Measurements from ENCODE around the gene DNAJC1.
A peak's percentile ranks its signal among the peaks of the same experiment; 100 is the strongest.

Gene DNAJC1

DNA sequence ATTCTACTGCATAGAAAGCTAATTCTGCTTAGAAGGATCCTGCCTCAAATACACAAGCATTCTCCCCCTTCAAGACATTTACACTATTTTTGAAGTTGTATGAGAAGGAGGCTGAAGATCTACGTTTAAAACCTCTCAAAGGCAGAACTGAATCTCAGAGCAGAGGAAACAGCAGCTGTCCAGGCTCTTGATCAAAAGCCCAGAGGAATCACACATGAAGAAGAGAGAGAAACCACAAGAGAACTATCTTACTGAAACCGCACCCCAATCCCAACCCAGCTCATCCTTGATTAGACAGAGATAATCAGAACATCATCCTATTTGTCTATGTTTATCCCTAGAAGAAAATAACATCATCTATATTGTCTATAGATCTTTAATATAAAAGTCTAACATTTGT lies 2.2 kb upstream of the DNAJC1 start:
- Histone ChIP-seq H2BK120ac (ENCODE audit: insufficient read depth, low read length, poor library complexity) (no peak overlapping the region), H3K4ac (ENCODE audit: low read depth, low read length) (no peak overlapping the region), H3K4me2 (ENCODE audit: low read length) (no peak overlapping the region), H2BK12ac (ENCODE audit: low read length) (no peak overlapping the region), H3K79me1 (ENCODE audit: low read length) (peaks cover 9% of the 10 kb centered on the region), H2BK5ac (ENCODE audit: low read depth, low read length, poor library complexity) (no peak overlapping the region), H3K23ac (ENCODE audit: low read length) (no peak overlapping the region), H2AK5ac (ENCODE audit: low read length) (no peak overlapping the region), H3K14ac (ENCODE audit: low read length) (no peak overlapping the region), H3K9me3 (ENCODE audit: insufficient read depth, low read depth, low read length) (no peaks in the 10 kb centered on the region), H3K9ac (ENCODE audit: low read length) (no peak overlapping the region), H3K4me1 (ENCODE audit: control insufficient read depth in 1 of 2, insufficient read depth in 2 of 2, low read length in 2 of 2) (no peaks in the 10 kb centered on the region), H3K27me3 (ENCODE audit: insufficient read depth, low read length) (no peaks in the 10 kb centered on the region), H4K8ac (ENCODE audit: low read depth, low read length) (no peak overlapping the region), H4K91ac (ENCODE audit: low read depth, low read length) (no peak overlapping the region), H3K79me2 (ENCODE audit: control insufficient read depth, insufficient read depth, low read length, poor library complexity) (peaks cover 3% of the 10 kb centered on the region), H2AFZ (ENCODE audit: insufficient read depth, low read length, poor library complexity) (no peak overlapping the region), H3K4me3 (ENCODE audit: low read depth, low read length) (no peak overlapping the region), H4K12ac (ENCODE audit: low read depth, low read length) (no peak overlapping the region), H3K27ac (ENCODE audit: low read depth, low read length) (no peak overlapping the region), H3K36me3 (ENCODE audit: control insufficient read depth in 1 of 2, insufficient read depth in 2 of 2, low read length in 2 of 2) (no peaks in the 10 kb centered on the region), H3K18ac (ENCODE audit: low read length) (no peak overlapping the region)
- DNase-seq: no peak
- WGBS (ENCODE audit: extremely low coverage, insufficient coverage, insufficient read length): no CpG with 5 or more reads among the region's 2 CpGs

DNA sequence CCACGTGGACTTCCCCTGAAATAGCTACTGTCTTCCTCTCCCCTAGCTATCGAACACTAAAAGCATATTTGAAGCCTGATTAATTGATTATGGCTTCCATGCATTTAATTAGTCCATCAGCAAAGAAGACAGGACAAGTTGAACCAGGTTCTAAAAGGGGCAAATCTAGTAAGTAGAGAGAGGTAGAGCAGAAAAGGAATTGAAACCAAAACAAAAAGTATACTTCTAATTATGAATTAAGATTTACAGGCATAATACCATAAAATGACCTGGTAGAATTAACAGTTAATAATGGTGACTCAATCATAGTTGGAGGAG lies 393 bp upstream of the DNAJC1 start:
- Histone ChIP-seq H3K9ac (ENCODE audit: low read length) (peak overlapping the region; percentile 63), H4K91ac (ENCODE audit: low read depth, low read length) (no peak overlapping the region), H4K8ac (ENCODE audit: low read depth, low read length) (peak overlapping the region; percentile 69), H3K27me3 (ENCODE audit: insufficient read depth, low read length) (no peaks in the 10 kb centered on the region), H2AFZ (ENCODE audit: insufficient read depth, low read length, poor library complexity) (no peak overlapping the region), H3K4me1 (ENCODE audit: control insufficient read depth in 1 of 2, insufficient read depth in 2 of 2, low read length in 2 of 2) (peaks cover 0 to 4% of the 10 kb centered on the region in 2 experiments), H3K79me1 (ENCODE audit: low read length) (peaks cover 9% of the 10 kb centered on the region), H2BK12ac (ENCODE audit: low read length) (no peak overlapping the region), H2BK120ac (ENCODE audit: insufficient read depth, low read length, poor library complexity) (no peak overlapping the region), H3K4me2 (ENCODE audit: low read length) (peak overlapping the region; percentile 82), H2AK5ac (ENCODE audit: low read length) (no peak overlapping the region), H3K9me3 (ENCODE audit: insufficient read depth, low read depth, low read length) (no peaks in the 10 kb centered on the region), H3K4ac (ENCODE audit: low read depth, low read length) (no peak overlapping the region), H3K27ac (ENCODE audit: low read depth, low read length) (no peak overlapping the region), H3K23ac (ENCODE audit: low read length) (no peak overlapping the region), H2BK5ac (ENCODE audit: low read depth, low read length, poor library complexity) (peak overlapping the region; percentile 5), H3K79me2 (ENCODE audit: control insufficient read depth, insufficient read depth, low read length, poor library complexity) (peaks cover 3% of the 10 kb centered on the region), H3K18ac (ENCODE audit: low read length) (no peak overlapping the region), H3K36me3 (ENCODE audit: control insufficient read depth in 1 of 2, insufficient read depth in 2 of 2, low read length in 2 of 2) (no peaks in the 10 kb centered on the region), H4K12ac (ENCODE audit: low read depth, low read length) (no peak overlapping the region), H3K14ac (ENCODE audit: low read length) (no peak overlapping the region), H3K4me3 (ENCODE audit: low read depth, low read length) (no peak overlapping the region)
- DNase-seq: no peak
- WGBS (ENCODE audit: extremely low coverage, insufficient coverage, insufficient read length): no CpG with 5 or more reads among the region's 2 CpGs

DNA sequence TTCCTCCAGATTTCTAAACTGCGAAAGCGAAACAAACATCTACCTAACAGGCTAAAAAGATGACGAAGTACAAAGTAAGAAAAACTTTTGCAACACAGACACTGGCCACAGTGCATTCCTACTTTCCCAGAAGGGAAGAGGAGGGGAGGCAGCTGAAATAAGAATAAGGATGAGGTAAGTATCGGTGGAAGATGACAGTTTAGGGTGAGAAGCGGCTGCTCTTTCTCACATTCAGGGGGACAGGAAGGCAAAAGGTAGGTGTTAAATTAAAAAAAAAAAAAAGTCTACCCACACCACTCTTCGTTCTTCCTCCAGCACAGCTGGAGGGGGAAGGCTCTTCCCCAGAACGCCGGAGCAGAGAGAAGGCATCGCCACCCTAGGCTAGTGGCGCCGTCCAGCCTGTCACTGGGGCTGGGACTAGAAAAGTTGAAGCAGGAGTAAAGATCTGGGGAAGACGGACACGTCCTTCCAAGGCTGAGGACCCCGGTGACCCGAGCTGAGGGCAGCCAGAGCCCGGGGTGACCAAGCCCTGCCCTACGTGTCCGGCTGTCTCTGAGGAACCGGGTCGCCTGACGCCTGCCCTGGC lies 846 bp downstream of the DNAJC1 start:
- peaks cover 9% of the 10 kb centered on the region for H3K79me1 ChIP-seq (ENCODE audit: low read length)
- no peaks in the 10 kb centered on the region for H3K27me3 ChIP-seq (ENCODE audit: insufficient read depth, low read length)
- WGBS (ENCODE audit: extremely low coverage, insufficient coverage, insufficient read length): no CpG with 5 or more reads among the region's 21 CpGs

DNA sequence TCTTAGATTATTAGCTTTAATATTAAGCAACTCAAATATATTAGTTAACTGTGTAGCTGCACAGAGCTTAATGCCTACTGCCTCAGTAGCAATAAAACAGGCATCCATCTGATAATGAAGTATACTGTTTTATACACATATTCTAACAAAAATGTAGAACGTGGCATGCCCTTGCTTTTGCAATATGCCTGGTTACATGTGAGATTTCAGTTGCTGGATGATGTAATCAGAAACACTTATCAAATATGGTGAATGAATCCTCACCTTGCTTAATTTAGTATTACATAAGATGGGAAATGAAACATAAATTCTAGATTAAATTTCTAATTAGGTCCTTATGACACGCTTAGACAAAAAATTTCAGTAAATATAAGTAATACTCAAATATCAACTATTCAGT lies 8.0 kb downstream of the DNAJC1 start:
- Histone ChIP-seq H3K27ac (ENCODE audit: low read depth, low read length) (no peak overlapping the region), H3K14ac (ENCODE audit: low read length) (no peak overlapping the region), H4K91ac (ENCODE audit: low read depth, low read length) (no peak overlapping the region), H2BK12ac (ENCODE audit: low read length) (no peak overlapping the region), H3K23ac (ENCODE audit: low read length) (no peak overlapping the region), H3K18ac (ENCODE audit: low read length) (no peak overlapping the region), H3K4ac (ENCODE audit: low read depth, low read length) (no peak overlapping the region), H2BK5ac (ENCODE audit: low read depth, low read length, poor library complexity) (no peak overlapping the region), H3K79me1 (ENCODE audit: low read length) (no peaks in the 10 kb centered on the region), H3K4me3 (ENCODE audit: low read depth, low read length) (no peak overlapping the region), H2AFZ (ENCODE audit: insufficient read depth, low read length, poor library complexity) (no peak overlapping the region), H3K79me2 (ENCODE audit: control insufficient read depth, insufficient read depth, low read length, poor library complexity) (no peaks in the 10 kb centered on the region), H4K12ac (ENCODE audit: low read depth, low read length) (no peak overlapping the region), H3K4me1 (ENCODE audit: control insufficient read depth in 1 of 2, insufficient read depth in 2 of 2, low read length in 2 of 2) (peaks cover 0 to 3% of the 10 kb centered on the region in 2 experiments), H4K8ac (ENCODE audit: low read depth, low read length) (no peak overlapping the region), H3K4me2 (ENCODE audit: low read length) (no peak overlapping the region), H3K9ac (ENCODE audit: low read length) (no peak overlapping the region), H2AK5ac (ENCODE audit: low read length) (no peak overlapping the region), H3K9me3 (ENCODE audit: insufficient read depth, low read depth, low read length) (no peaks in the 10 kb centered on the region), H3K27me3 (ENCODE audit: insufficient read depth, low read length) (no peaks in the 10 kb centered on the region), H2BK120ac (ENCODE audit: insufficient read depth, low read length, poor library complexity) (no peak overlapping the region), H3K36me3 (ENCODE audit: control insufficient read depth in 1 of 2, insufficient read depth in 2 of 2, low read length in 2 of 2) (no peaks in the 10 kb centered on the region)
- no CpG with 5 or more reads among the region's 2 CpGs for WGBS (ENCODE audit: extremely low coverage, insufficient coverage, insufficient read length)
- DNase-seq: peak in 1 of 2 donors; percentile 21

More for the DNA sequence above, 846 bp downstream of the DNAJC1 start:
- Histone ChIP-seq H3K14ac (ENCODE audit: low read length) (peak overlapping the region; percentile 35), H3K4ac (ENCODE audit: low read depth, low read length) (no peak overlapping the region), H3K23ac (ENCODE audit: low read length) (no peak overlapping the region), H3K36me3 (ENCODE audit: control insufficient read depth in 1 of 2, insufficient read depth in 2 of 2, low read length in 2 of 2) (no peaks in the 10 kb centered on the region), H3K27ac (ENCODE audit: low read depth, low read length) (peak overlapping the region; percentile 87), H3K9ac (ENCODE audit: low read length) (peak overlapping the region; percentile 71), H2AK5ac (ENCODE audit: low read length) (no peak overlapping the region), H2BK120ac (ENCODE audit: insufficient read depth, low read length, poor library complexity) (peak overlapping the region; percentile 8), H3K4me2 (ENCODE audit: low read length) (peak overlapping the region; percentile 82), H4K91ac (ENCODE audit: low read depth, low read length) (peak overlapping the region; percentile 44), H3K79me2 (ENCODE audit: control insufficient read depth, insufficient read depth, low read length, poor library complexity) (peaks cover 3% of the 10 kb centered on the region), H2BK5ac (ENCODE audit: low read depth, low read length, poor library complexity) (peak overlapping the region; percentile 57), H4K12ac (ENCODE audit: low read depth, low read length) (no peak overlapping the region), H3K9me3 (ENCODE audit: insufficient read depth, low read depth, low read length) (no peaks in the 10 kb centered on the region), H2BK12ac (ENCODE audit: low read length) (no peak overlapping the region), H3K18ac (ENCODE audit: low read length) (peak overlapping the region; percentile 12), H3K4me3 (ENCODE audit: low read depth, low read length) (peak overlapping the region; percentile 91), H3K4me1 (ENCODE audit: control insufficient read depth in 1 of 2, insufficient read depth in 2 of 2, low read length in 2 of 2) (peaks cover 0 to 4% of the 10 kb centered on the region in 2 experiments), H2AFZ (ENCODE audit: insufficient read depth, low read length, poor library complexity) (peak overlapping the region; percentile 30), H4K8ac (ENCODE audit: low read depth, low read length) (no peak overlapping the region)
- DNase-seq: peak; percentile 24 to 79
